Measurements from ENCODE around the gene SLAMF6. TPM values are rescaled to one million over a fixed set of nuclear protein-coding genes. Genes with fewer than 3 reads are reported as not detected.

The SLAMF6 gene
- total and polyA plus RNA-seq, 2 donors from 2014 or later, result 5.5 TPM; not detected in 1

- intact Hi-C loops (cut with DNase I), result no loop called here
- H3K9me3 ChIP-seq (ENCODE audit: control insufficient read depth in 2 of 3, insufficient read depth in 1 of 3, low read length in 3 of 3), result no peaks in the 10 kb centered on the region
- TF ChIP-seq CTCF (IDR thresholded peaks at IDR 0.05; ENCODE audit: borderline replicate concordance, extremely low read depth, insufficient read depth), result no peak
- no peak overlapping the region for H3K4me3 ChIP-seq (ENCODE audit: low read length in 3 of 3)
- no peaks in the 10 kb centered on the region for H3K27me3 ChIP-seq (ENCODE audit: control insufficient read depth, insufficient read depth, low read length)
- FAIRE-seq, result no peak
- no peak overlapping the region for H3K9ac ChIP-seq (ENCODE audit: low read length in 3 of 3)
- no peak overlapping the region for H3K27ac ChIP-seq (ENCODE audit: low read depth in 2 of 2, low read length in 2 of 2)
- no peak for DNase-seq
- H3K36me3 ChIP-seq (ENCODE audit: control insufficient read depth in 2 of 3, insufficient read depth in 3 of 3, low read length in 3 of 3), result no peaks in the 10 kb centered on the region
- H3K4me1 ChIP-seq (ENCODE audit: control insufficient read depth in 2 of 3, insufficient read depth in 2 of 3, low read depth in 1 of 3, low read length in 3 of 3), result no peaks in the 10 kb centered on the region
Measured at GRCh38 chr1:160467576-160467975, 55.5 kb downstream of the SLAMF6 start.

- FAIRE-seq, result no peak
- no peak for TF ChIP-seq CTCF (IDR thresholded peaks at IDR 0.05; ENCODE audit: borderline replicate concordance, extremely low read depth, insufficient read depth)
- intact Hi-C loops (cut with DNase I), result no loop called here
Measured at GRCh38 chr1:160466961-160467360, 56.1 kb downstream of the SLAMF6 start.

DNA sequence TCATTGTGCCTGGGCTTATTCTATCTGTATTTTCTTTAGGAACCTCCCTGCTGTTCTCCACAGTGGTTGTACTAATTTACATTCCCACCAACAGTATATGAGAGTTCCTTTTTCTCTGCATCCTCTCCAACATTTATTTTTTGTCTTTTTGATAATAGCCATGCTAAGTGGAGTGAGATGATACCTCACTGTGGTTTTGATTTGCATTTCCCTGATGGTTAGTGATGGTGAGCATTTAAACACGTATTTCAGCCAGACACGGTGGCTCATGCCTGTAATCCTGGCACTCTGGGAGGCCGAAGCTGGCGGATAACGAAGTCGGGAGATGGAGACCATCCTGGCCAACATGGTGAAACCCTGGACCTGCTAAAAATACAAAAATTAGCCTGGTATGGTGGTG is 57.9 kb downstream of the SLAMF6 start:
- no peaks in the 10 kb centered on the region for H3K27me3 ChIP-seq (ENCODE audit: control insufficient read depth, insufficient read depth, low read length)
- H3K4me3 ChIP-seq (ENCODE audit: low read length in 3 of 3), result no peak overlapping the region
- DNase-seq (no peak), FAIRE-seq (no peak)
- no peak overlapping the region for H3K9ac ChIP-seq (ENCODE audit: low read length in 3 of 3)
- H3K36me3 ChIP-seq (ENCODE audit: control insufficient read depth in 2 of 3, insufficient read depth in 3 of 3, low read length in 3 of 3), result no peaks in the 10 kb centered on the region
- no peak overlapping the region for H3K27ac ChIP-seq (ENCODE audit: low read depth in 2 of 2, low read length in 2 of 2)
- H3K4me1 ChIP-seq (ENCODE audit: control insufficient read depth in 2 of 3, insufficient read depth in 2 of 3, low read depth in 1 of 3, low read length in 3 of 3), result no peaks in the 10 kb centered on the region
- H3K9me3 ChIP-seq (ENCODE audit: control insufficient read depth in 2 of 3, insufficient read depth in 1 of 3, low read length in 3 of 3), result no peaks in the 10 kb centered on the region
- intact Hi-C loops (cut with DNase I), result no loop called here
- no peak for TF ChIP-seq CTCF (IDR thresholded peaks at IDR 0.05; ENCODE audit: borderline replicate concordance, extremely low read depth, insufficient read depth)

More at GRCh38 chr1:160466961-160467360, 56.1 kb downstream of the SLAMF6 start:
- Histone ChIP-seq H3K4me1 (ENCODE audit: control insufficient read depth in 2 of 3, insufficient read depth in 2 of 3, low read depth in 1 of 3, low read length in 3 of 3) (no peaks in the 10 kb centered on the region), H3K27ac (ENCODE audit: low read depth in 2 of 2, low read length in 2 of 2) (no peak overlapping the region), H3K36me3 (ENCODE audit: control insufficient read depth in 2 of 3, insufficient read depth in 3 of 3, low read length in 3 of 3) (no peaks in the 10 kb centered on the region), H3K9me3 (ENCODE audit: control insufficient read depth in 2 of 3, insufficient read depth in 1 of 3, low read length in 3 of 3) (no peaks in the 10 kb centered on the region), H3K4me3 (ENCODE audit: low read length in 3 of 3) (no peak overlapping the region), H3K9ac (ENCODE audit: low read length in 3 of 3) (no peak overlapping the region), H3K27me3 (ENCODE audit: control insufficient read depth, insufficient read depth, low read length) (no peaks in the 10 kb centered on the region)
- DNase-seq, result no peak

- FAIRE-seq, result no peak
Measured at GRCh38 chr1:160460683-160461287, 62.3 kb downstream of the SLAMF6 start.

More at GRCh38 chr1:160460683-160461287, 62.3 kb downstream of the SLAMF6 start:
- Histone ChIP-seq H3K27me3 (ENCODE audit: control insufficient read depth, insufficient read depth, low read length) (no peaks in the 10 kb centered on the region), H3K9me3 (ENCODE audit: control insufficient read depth in 2 of 3, insufficient read depth in 1 of 3, low read length in 3 of 3) (no peaks in the 10 kb centered on the region), H3K4me1 (ENCODE audit: control insufficient read depth in 2 of 3, insufficient read depth in 2 of 3, low read depth in 1 of 3, low read length in 3 of 3) (no peaks in the 10 kb centered on the region), H3K36me3 (ENCODE audit: control insufficient read depth in 2 of 3, insufficient read depth in 3 of 3, low read length in 3 of 3) (no peaks in the 10 kb centered on the region), H3K27ac (ENCODE audit: low read depth in 2 of 2, low read length in 2 of 2) (no peak overlapping the region), H3K4me3 (ENCODE audit: low read length in 3 of 3) (no peak overlapping the region), H3K9ac (ENCODE audit: low read length in 3 of 3) (no peak overlapping the region)
- TF ChIP-seq CTCF (IDR thresholded peaks at IDR 0.05; ENCODE audit: borderline replicate concordance, extremely low read depth, insufficient read depth), result no peak
- intact Hi-C loops (cut with DNase I), result no loop called here
- DNase-seq, result no peak
